ENCODE data around the gene CAPZA1.

- no peak for TF ChIP-seq POLR2A (IDR thresholded peaks at IDR 0.05)
- no peak for TF ChIP-seq CTCF (IDR thresholded peaks at IDR 0.05 in 8 of 11, conservative IDR thresholded peaks at IDR 0.05 in 3 of 11)
- TF ChIP-seq POLR2AphosphoS5 (IDR thresholded peaks at IDR 0.05): no peak
Measured at GRCh38 chr1:112689842-112690237, 70.2 kb downstream of the CAPZA1 start.
